Neural cell (in vitro differentiated cells): Measurements from ENCODE around the gene AIDA. TPM values are rescaled to one million over a fixed set of nuclear protein-coding genes. Genes with fewer than 3 reads are reported as not detected.

ENCODE experiments used
- H2AFZ ChIP-seq: fragments of 200-600, 300-800 bp; sonication (generic), shearing (Covaris generic); 2 replicates; pipeline ENCODE4 v1.6.0; 2014; ENCODE audit warnings: low read depth, mild to moderate bottlenecking, antibody characterized with exemption, low read length, moderate library complexity
- H3F3A ChIP-seq: fragments of 200-600 bp; shearing (Covaris generic); 2 replicates; pipeline ENCODE4 v1.6.1; 2016; ENCODE audit warnings: mild to moderate bottlenecking, moderate library complexity, mixed read lengths, antibody characterized with exemption, low read length; ENCODE audit not compliant: insufficient read depth, poor library complexity, severe bottlenecking
- H3K27ac ChIP-seq: fragments of 200-600, 300-800 bp; sonication (generic), shearing (Covaris generic); 2 replicates; pipeline ENCODE4 v1.5.1; 2014; ENCODE audit warnings: mild to moderate bottlenecking, low read length, moderate library complexity
- H3K27me3 ChIP-seq: fragments of 300-800, 200-600 bp; sonication (generic), shearing (Covaris generic); 2 replicates; pipeline ENCODE4 v1.6.0; 2014; ENCODE audit warnings: mild to moderate bottlenecking, low read depth, low read length, moderate library complexity; ENCODE audit not compliant: insufficient read depth
- H3K36me3 ChIP-seq: fragments of 300-800, 200-600 bp; sonication (generic), shearing (Covaris generic); 2 replicates; pipeline ENCODE4 v1.5.1; 2014; ENCODE audit warnings: mild to moderate bottlenecking, antibody characterized with exemption, low read length, moderate library complexity; ENCODE audit not compliant: insufficient read depth
- H3K4me2 ChIP-seq: fragments of 300-800, 200-600 bp; sonication (generic), shearing (Covaris generic); 2 replicates; pipeline ENCODE4 v1.6.0; 2014; ENCODE audit warnings: mild to moderate bottlenecking, low read length
- H3K4me3 ChIP-seq: fragments of 300-800, 200-600 bp; sonication (generic), shearing (Covaris generic); 2 replicates; pipeline ENCODE4 v1.5.1; 2014; ENCODE audit warnings: mild to moderate bottlenecking, low read length, moderate library complexity
- H3K79me2 ChIP-seq: fragments of 200-600 bp; shearing (Covaris generic); replicated peaks from 2 replicates; pipeline ENCODE4 v1.6.0; 2014; ENCODE audit warnings: mild to moderate bottlenecking, low read length, moderate library complexity; ENCODE audit not compliant: insufficient read depth
- H3K9ac ChIP-seq: fragments of 300-800, 200-600 bp; sonication (generic), shearing (Covaris generic); 2 replicates; pipeline ENCODE4 v1.6.1; 2016; ENCODE audit warnings: mild to moderate bottlenecking, low read length, mixed read lengths
- H3K9me2 ChIP-seq: fragments of 200-600 bp; shearing (Covaris generic); 2 replicates; pipeline ENCODE4 v1.6.1; 2016; ENCODE audit warnings: mild to moderate bottlenecking, low read length, mixed read lengths; ENCODE audit not compliant: insufficient read depth
- H3K9me3 ChIP-seq: fragments of 200-600, 300-800 bp; sonication (generic), shearing (Covaris generic); 2 replicates; pipeline ENCODE4 v1.6.1; 2016; ENCODE audit warnings: mild to moderate bottlenecking, mixed run types, low read length, moderate library complexity, mixed read lengths
- H4K20me1 ChIP-seq: fragments of 200-600 bp; shearing (Covaris generic); 2 replicates; pipeline ENCODE4 v1.6.1; 2016; ENCODE audit warnings: mild to moderate bottlenecking, mixed run types; ENCODE audit not compliant: insufficient read depth
- EP300 ChIP-seq: fragments of 450-650 bp; conservative IDR thresholded peaks from 2 replicates; pipeline ENCODE4 v1.6.1; 2014; ENCODE audit warnings: antibody characterized with exemption, mild to moderate bottlenecking, moderate library complexity; ENCODE audit not compliant: poor library complexity, severe bottlenecking
- EZH2 ChIP-seq: fragments of 200-600, 300-800 bp; shearing (Covaris generic), sonication (generic); IDR thresholded peaks from 2 replicates; pipeline ENCODE4 v1.6.1; 2014; ENCODE audit warnings: antibody characterized with exemption, low read length, borderline replicate concordance, mild to moderate bottlenecking; ENCODE audit not compliant: insufficient read depth, poor library complexity, severe bottlenecking
- MXI1 ChIP-seq: fragments of 450-650 bp; conservative IDR thresholded peaks from 2 replicates; pipeline ENCODE4 v1.6.1; 2014; ENCODE audit warnings: antibody characterized with exemption, mild to moderate bottlenecking; ENCODE audit not compliant: poor library complexity, severe bottlenecking
- POLR2AphosphoS5 ChIP-seq: IDR thresholded peaks from 2 replicates; pipeline ENCODE4 v1.6.1; 2012
- RAD21 ChIP-seq: fragments of 450-650 bp; conservative IDR thresholded peaks from 2 replicates; pipeline ENCODE4 v1.6.1; 2014; ENCODE audit warnings: antibody characterized with exemption, mild to moderate bottlenecking, moderate library complexity
- SMC3 ChIP-seq: fragments of 450-650 bp; conservative IDR thresholded peaks from 2 replicates; pipeline ENCODE4 v1.6.1; 2014; ENCODE audit warnings: antibody characterized with exemption, mild to moderate bottlenecking, moderate library complexity; ENCODE audit not compliant: poor library complexity
- TAF1 ChIP-seq: IDR thresholded peaks from 2 replicates; pipeline ENCODE4 v1.6.1; 2012; ENCODE audit warnings: low read depth
- polyA plus RNA-seq: library from polyadenylated mRNA; depleted of rRNA; stranded (reverse); fragments of >200 nt; gene quantifications from 2 replicates; pipeline ENCODE4 v1.2.3, GENCODE V29; 2014
- TF ChIP-seq, protein P1 (sequence below): IDR thresholded peaks from 2 replicates; pipeline ENCODE4 v1.6.1; 2012; ENCODE audit warnings: borderline replicate concordance
- TF ChIP-seq, protein P2 (sequence below): fragments of 450-650 bp; IDR thresholded peaks from 2 replicates; pipeline ENCODE4 v1.5.1; 2014; ENCODE audit warnings: antibody characterized with exemption, mild to moderate bottlenecking, moderate library complexity; ENCODE audit not compliant: poor library complexity, severe bottlenecking

Gene AIDA
- polyA plus RNA-seq, 1 donor from 2014 or later, result 13.6 TPM

DNA sequence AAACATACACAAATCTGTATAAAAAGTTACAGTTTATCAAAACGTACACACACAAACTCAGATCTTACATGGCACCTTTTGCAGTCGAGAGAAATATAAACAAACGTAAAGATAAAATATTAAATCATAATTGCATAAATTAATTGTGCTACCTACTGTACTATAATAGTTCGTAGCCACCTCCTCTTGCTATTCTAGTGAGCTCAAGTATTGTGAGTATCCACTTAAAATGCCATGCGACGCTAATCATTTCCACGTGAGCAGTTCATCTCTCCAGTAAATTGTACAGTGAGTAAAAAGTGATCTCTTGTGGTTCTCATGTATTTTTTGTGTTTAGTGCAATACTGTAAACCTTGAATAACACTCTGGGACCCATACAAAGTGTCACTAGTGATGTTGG is 88.1 kb downstream of the AIDA start:
- H4K20me1 ChIP-seq, result no peaks in the 10 kb centered on the region
- no peaks in the 10 kb centered on the region for H3K9me2 ChIP-seq
- no peaks in the 10 kb centered on the region for H3K9me3 ChIP-seq
- H3K36me3 ChIP-seq, result no peaks in the 10 kb centered on the region
- no peak overlapping the region for H3K27ac ChIP-seq
- no peak overlapping the region for H2AFZ ChIP-seq
- TF ChIP-seq SMC3, result no peak
- TF ChIP-seq, protein P1, sequence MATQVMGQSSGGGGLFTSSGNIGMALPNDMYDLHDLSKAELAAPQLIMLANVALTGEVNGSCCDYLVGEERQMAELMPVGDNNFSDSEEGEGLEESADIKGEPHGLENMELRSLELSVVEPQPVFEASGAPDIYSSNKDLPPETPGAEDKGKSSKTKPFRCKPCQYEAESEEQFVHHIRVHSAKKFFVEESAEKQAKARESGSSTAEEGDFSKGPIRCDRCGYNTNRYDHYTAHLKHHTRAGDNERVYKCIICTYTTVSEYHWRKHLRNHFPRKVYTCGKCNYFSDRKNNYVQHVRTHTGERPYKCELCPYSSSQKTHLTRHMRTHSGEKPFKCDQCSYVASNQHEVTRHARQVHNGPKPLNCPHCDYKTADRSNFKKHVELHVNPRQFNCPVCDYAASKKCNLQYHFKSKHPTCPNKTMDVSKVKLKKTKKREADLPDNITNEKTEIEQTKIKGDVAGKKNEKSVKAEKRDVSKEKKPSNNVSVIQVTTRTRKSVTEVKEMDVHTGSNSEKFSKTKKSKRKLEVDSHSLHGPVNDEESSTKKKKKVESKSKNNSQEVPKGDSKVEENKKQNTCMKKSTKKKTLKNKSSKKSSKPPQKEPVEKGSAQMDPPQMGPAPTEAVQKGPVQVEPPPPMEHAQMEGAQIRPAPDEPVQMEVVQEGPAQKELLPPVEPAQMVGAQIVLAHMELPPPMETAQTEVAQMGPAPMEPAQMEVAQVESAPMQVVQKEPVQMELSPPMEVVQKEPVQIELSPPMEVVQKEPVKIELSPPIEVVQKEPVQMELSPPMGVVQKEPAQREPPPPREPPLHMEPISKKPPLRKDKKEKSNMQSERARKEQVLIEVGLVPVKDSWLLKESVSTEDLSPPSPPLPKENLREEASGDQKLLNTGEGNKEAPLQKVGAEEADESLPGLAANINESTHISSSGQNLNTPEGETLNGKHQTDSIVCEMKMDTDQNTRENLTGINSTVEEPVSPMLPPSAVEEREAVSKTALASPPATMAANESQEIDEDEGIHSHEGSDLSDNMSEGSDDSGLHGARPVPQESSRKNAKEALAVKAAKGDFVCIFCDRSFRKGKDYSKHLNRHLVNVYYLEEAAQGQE, result no peak
- TF ChIP-seq, protein P2, sequence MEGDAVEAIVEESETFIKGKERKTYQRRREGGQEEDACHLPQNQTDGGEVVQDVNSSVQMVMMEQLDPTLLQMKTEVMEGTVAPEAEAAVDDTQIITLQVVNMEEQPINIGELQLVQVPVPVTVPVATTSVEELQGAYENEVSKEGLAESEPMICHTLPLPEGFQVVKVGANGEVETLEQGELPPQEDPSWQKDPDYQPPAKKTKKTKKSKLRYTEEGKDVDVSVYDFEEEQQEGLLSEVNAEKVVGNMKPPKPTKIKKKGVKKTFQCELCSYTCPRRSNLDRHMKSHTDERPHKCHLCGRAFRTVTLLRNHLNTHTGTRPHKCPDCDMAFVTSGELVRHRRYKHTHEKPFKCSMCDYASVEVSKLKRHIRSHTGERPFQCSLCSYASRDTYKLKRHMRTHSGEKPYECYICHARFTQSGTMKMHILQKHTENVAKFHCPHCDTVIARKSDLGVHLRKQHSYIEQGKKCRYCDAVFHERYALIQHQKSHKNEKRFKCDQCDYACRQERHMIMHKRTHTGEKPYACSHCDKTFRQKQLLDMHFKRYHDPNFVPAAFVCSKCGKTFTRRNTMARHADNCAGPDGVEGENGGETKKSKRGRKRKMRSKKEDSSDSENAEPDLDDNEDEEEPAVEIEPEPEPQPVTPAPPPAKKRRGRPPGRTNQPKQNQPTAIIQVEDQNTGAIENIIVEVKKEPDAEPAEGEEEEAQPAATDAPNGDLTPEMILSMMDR, result no peak
- TF ChIP-seq EZH2, result no peak
- TF ChIP-seq POLR2AphosphoS5, result no peak
- no peak for TF ChIP-seq TAF1
- TF ChIP-seq MXI1, result no peak
- no peak for TF ChIP-seq EP300
- TF ChIP-seq RAD21, result no peak
- no peak overlapping the region for H3K4me3 ChIP-seq
- no peak overlapping the region for H3K4me2 ChIP-seq
- H3K9ac ChIP-seq, result no peak overlapping the region
- no peaks in the 10 kb centered on the region for H3F3A ChIP-seq
- peaks cover 15% of the 10 kb centered on the region for H3K79me2 ChIP-seq
- H3K27me3 ChIP-seq, result no peaks in the 10 kb centered on the region

DNA sequence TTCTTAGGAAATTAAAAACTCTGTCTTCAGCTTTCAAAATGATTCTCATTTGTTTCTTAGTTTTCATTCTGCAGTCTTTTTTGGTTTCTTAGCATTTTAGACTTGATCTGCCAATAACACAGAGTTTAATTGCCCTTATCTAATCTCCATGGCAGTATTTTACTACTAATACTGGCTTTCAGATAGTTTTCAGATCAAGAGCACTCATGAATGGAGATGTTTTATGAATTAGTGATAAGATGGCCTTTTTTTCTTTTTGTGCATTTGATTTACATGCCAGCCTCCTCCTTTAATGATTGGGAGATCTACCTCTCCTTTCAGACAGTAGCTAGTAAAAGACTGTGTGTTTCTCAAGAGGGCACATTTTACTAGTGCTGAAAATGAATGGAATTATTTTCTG is 88.8 kb downstream of the AIDA start:
- Histone ChIP-seq H3K79me2 (peaks cover 15% of the 10 kb centered on the region), H3K27me3 (no peaks in the 10 kb centered on the region), H3K9ac (no peak overlapping the region), H3K9me2 (no peaks in the 10 kb centered on the region), H3K9me3 (no peaks in the 10 kb centered on the region), H3F3A (no peaks in the 10 kb centered on the region), H3K4me2 (no peak overlapping the region), H2AFZ (no peak overlapping the region), H3K4me3 (no peak overlapping the region), H3K36me3 (no peaks in the 10 kb centered on the region), H3K27ac (no peak overlapping the region), H4K20me1 (no peaks in the 10 kb centered on the region)
- TF ChIP-seq RAD21, result no peak
- no peak for TF ChIP-seq MXI1
- no peak for TF ChIP-seq POLR2AphosphoS5
- no peak for TF ChIP-seq SMC3
- TF ChIP-seq EP300, result no peak
- TF ChIP-seq EZH2, result no peak
- TF ChIP-seq, protein P2, result no peak
- TF ChIP-seq TAF1, result no peak
- TF ChIP-seq, protein P1, result no peak
